Liver (tissue), 9 donors: ENCODE data around the gene LSM3. TPM values are rescaled to one million over a fixed set of nuclear protein-coding genes. Genes with fewer than 3 reads are reported as not detected.

Source experiments
- DNase-seq: peaks from one replicate; pipeline ENCODE4 v3.0.0-alpha.2; 2017; ENCODE audit warnings: low spot score
- H3K27ac ChIP-seq, 2 donors: one replicate each; pipeline ENCODE4 v1.7.0; 2013; ENCODE audit warnings: inconsistent platforms in 2 of 2, low read length in 2 of 2, control low read depth in 1 of 2, low read depth in 1 of 2, mild to moderate bottlenecking in 1 of 2
- H3K27me3 ChIP-seq, 4 donors: one replicate each; pipeline versions ENCODE4 v1.6.1 to v1.7.0; 2013; ENCODE audit warnings: low read length in 3 of 4, inconsistent platforms in 1 of 4, mild to moderate bottlenecking in 1 of 4, moderate library complexity in 1 of 4; ENCODE audit not compliant: control insufficient read depth in 4 of 4, insufficient read depth in 4 of 4
- H3K36me3 ChIP-seq, 4 donors: one replicate each; pipeline versions ENCODE4 v1.6.1 to v1.7.0; 2013; ENCODE audit warnings: low read length in 3 of 4, mild to moderate bottlenecking in 3 of 4, low read depth in 1 of 4, moderate library complexity in 1 of 4; ENCODE audit not compliant: control insufficient read depth in 4 of 4, insufficient read depth in 3 of 4
- H3K4me1 ChIP-seq, 4 donors: one replicate each; pipeline versions ENCODE4 v1.6.1 to v1.7.0; 2013; ENCODE audit warnings: low read length in 3 of 4, mild to moderate bottlenecking in 3 of 4, moderate library complexity in 1 of 4; ENCODE audit not compliant: control insufficient read depth in 4 of 4, insufficient read depth in 4 of 4
- H3K4me3 ChIP-seq, 3 donors: one replicate each; pipeline versions ENCODE4 v1.6.1 to v1.7.0; 2013; ENCODE audit warnings: low read length in 3 of 3, control low read depth in 1 of 3, low read depth in 1 of 3, mild to moderate bottlenecking in 1 of 3
- H3K9ac ChIP-seq, 2 donors: one replicate each; pipeline ENCODE4 v1.7.0; 2013; ENCODE audit warnings: low read length in 2 of 2, mild to moderate bottlenecking in 2 of 2, moderate library complexity in 2 of 2, control low read depth in 1 of 2, low read depth in 1 of 2
- H3K9me3 ChIP-seq, 4 donors: one replicate each; pipeline versions ENCODE4 v1.6.1 to v1.7.0; 2013; ENCODE audit warnings: low read length in 3 of 4; ENCODE audit not compliant: control insufficient read depth in 4 of 4
- ATF3 ChIP-seq: IDR thresholded peaks from 2 replicates; pipeline ENCODE4 v1.6.1; 2016; ENCODE audit warnings: antibody characterized with exemption
- FOXA2 ChIP-seq: IDR thresholded peaks from 2 replicates; pipeline ENCODE4 v1.6.1; 2016; ENCODE audit warnings: antibody characterized with exemption
- GABPA ChIP-seq, 2 donors: IDR thresholded peaks in 1 of 2; conservative IDR thresholded peaks in 1 of 2; 2 replicates each; pipeline ENCODE4 v1.6.1; 2016; ENCODE audit warnings: antibody characterized with exemption in 2 of 2, mild to moderate bottlenecking in 1 of 2, moderate library complexity in 1 of 2
- HNF4A ChIP-seq, 2 donors: conservative IDR thresholded peaks; 2 replicates each; pipeline ENCODE4 v1.6.1; 2016; ENCODE audit warnings: antibody characterized with exemption in 2 of 2, mild to moderate bottlenecking in 2 of 2
- HNF4G ChIP-seq: IDR thresholded peaks from 2 replicates; pipeline ENCODE4 v1.6.1; 2016; ENCODE audit warnings: antibody characterized with exemption
- JUND ChIP-seq, 2 donors: IDR thresholded peaks; 2 replicates each; pipeline ENCODE4 v1.6.1; 2016; ENCODE audit warnings: antibody characterized with exemption in 2 of 2
- MAX ChIP-seq: IDR thresholded peaks from 2 replicates; pipeline ENCODE4 v1.6.1; 2016; ENCODE audit warnings: antibody characterized with exemption
- REST ChIP-seq: IDR thresholded peaks from 2 replicates; pipeline ENCODE4 v1.6.1; 2016; ENCODE audit warnings: antibody characterized with exemption, mild to moderate bottlenecking
- RXRA ChIP-seq, 2 donors: IDR thresholded peaks; 2 replicates each; pipeline ENCODE4 v1.6.1; 2017 to 2018; ENCODE audit warnings: antibody characterized with exemption in 2 of 2, mild to moderate bottlenecking in 1 of 2
- SP1 ChIP-seq: IDR thresholded peaks from 2 replicates; pipeline ENCODE4 v1.6.1; 2018; ENCODE audit warnings: antibody characterized with exemption, mild to moderate bottlenecking
- ZBTB33 ChIP-seq: IDR thresholded peaks from 2 replicates; pipeline ENCODE4 v1.6.1; 2016; ENCODE audit warnings: antibody characterized with exemption
- WGBS: extraction: QIAGEN DNeasy Blood & Tissue Kit; methylation state at CpG from one replicate; pipeline ENCODE4 v1.1.7; 2013; 5-methylcytosine and 5-hydroxymethylcytosine counted together
- polyA plus RNA-seq, 2 donors: library from polyadenylated mRNA; stranded (reverse) in 1 of 2; unstranded in 1 of 2; fragments of 200-250 nt in 1 of 2; fragments of >200 nt in 1 of 2; fragmentation: Nextera tagmentation in 1 of 2; extraction: Ambion mirVana in 1 of 2; gene quantifications; one replicate each; pipeline versions ENCODE4 v1.2.1 to v1.2.3, GENCODE V29; 2013 to 2015
- total RNA-seq, 2 donors: library from RNA; depleted of rRNA; stranded (reverse); fragments of >200 nt; gene quantifications; one replicate each; pipeline ENCODE4 v1.2.3, GENCODE V29; 2014
- donor health status: healthy.
- donor health status: healthy.
- donor health status: healthy.
- donor health status: healthy.
- donor health status: healthy.

LSM3 gene
- total and polyA plus RNA-seq, 4 donors: 3.7 to 17.0 (median 5.0) TPM

GRCh38 chr3:14245248-14245639, 66.6 kb downstream of the LSM3 start (continued):
- no peak for TF ChIP-seq GABPA (IDR thresholded peaks at IDR 0.05 in 1 of 2, conservative IDR thresholded peaks at IDR 0.05 in 1 of 2)

- TF ChIP-seq ATF3 (no peak), REST (no peak), SP1 (no peak), GABPA (IDR thresholded peaks at IDR 0.05 in 1 of 2, conservative IDR thresholded peaks at IDR 0.05 in 1 of 2) (no peak), MAX (no peak), ZBTB33 (no peak), FOXA2 (no peak), HNF4G (no peak), JUND (IDR thresholded peaks at IDR 0.05) (no peak)
- WGBS: 67% methylated on average over 3 of the region's 3 CpGs
- Histone ChIP-seq H3K27me3 (peaks cover 0 to 2% (median 0%) of the 10 kb centered on the region in 4 donors), H3K4me3 (no peak overlapping the region), H3K9me3 (no peaks in the 10 kb centered on the region), H3K36me3 (no peaks in the 10 kb centered on the region), H3K9ac (no peak overlapping the region), H3K4me1 (no peaks in the 10 kb centered on the region), H3K27ac (no peak overlapping the region)
- no peak for DNase-seq
Observed at GRCh38 chr3:14245822-14246221, 67.2 kb downstream of the LSM3 start.

- WGBS: 80% methylated on average over 5 of the region's 5 CpGs
- no peak overlapping the region for H3K4me3 ChIP-seq
- TF ChIP-seq HNF4A (conservative IDR thresholded peaks at IDR 0.05) (no peak), RXRA (IDR thresholded peaks at IDR 0.05) (no peak)
Observed at GRCh38 chr3:14246414-14246813, 67.8 kb downstream of the LSM3 start.

More at GRCh38 chr3:14246414-14246813, 67.8 kb downstream of the LSM3 start:
- no peaks in the 10 kb centered on the region for H3K4me1 ChIP-seq
- peaks cover 0 to 2% (median 0%) of the 10 kb centered on the region in 4 donors for H3K27me3 ChIP-seq
- no peak overlapping the region for H3K27ac ChIP-seq
- no peaks in the 10 kb centered on the region for H3K9me3 ChIP-seq
- DNase-seq: no peak
- H3K9ac ChIP-seq: no peak overlapping the region
- H3K36me3 ChIP-seq: no peaks in the 10 kb centered on the region
